ENCODE data around the gene PIK3C3.
A peak's percentile ranks its signal among the peaks of the same experiment; 100 is the strongest.

Gene PIK3C3

DNA sequence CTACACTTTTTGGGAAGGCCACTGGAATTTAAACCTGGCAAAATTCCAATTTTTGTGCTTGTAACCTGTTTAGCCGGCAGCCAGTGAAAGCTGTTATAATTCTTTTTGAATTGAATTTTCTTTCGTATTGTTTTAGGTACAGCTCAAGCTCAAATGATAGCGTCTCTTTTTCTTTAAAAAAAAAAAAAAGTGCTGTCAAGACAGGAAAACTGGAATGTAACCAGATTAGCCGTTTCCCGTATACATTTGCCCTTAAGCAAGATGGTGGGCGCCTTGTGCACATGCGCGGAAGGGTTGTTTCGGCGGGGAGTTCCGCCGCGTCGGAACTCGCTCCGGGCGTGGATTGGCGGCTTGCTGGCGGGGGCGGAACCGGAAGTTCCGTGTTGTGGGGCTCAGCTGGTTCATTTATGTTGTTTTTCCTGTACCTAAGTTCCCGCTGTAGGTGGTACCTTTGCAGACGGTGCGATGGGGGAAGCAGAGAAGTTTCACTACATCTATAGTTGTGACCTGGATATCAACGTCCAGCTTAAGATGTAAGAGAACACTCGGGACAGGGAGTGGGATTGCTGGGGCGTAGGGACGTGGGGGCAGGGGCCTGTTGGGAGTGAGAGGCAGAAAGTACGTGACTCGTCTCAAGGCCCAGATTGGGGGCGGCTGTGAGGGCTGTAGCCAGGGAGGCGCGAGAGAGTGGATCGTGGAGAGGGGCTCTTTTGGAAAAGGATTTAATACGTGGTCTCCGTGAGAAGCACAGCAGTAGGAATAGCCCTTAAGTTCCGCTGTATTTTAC, at the start of gene PIK3C3:
TSS of gene PIK3C3 (plus strand) at position 408 of the 787 bp plus-strand sequence. CDS start at position 466, 58 bp downstream.
- H3K36me3 ChIP-seq (ENCODE audit: insufficient read depth) = no peaks in the 10 kb centered on the region
- no peaks in the 10 kb centered on the region for H3K27me3 ChIP-seq (ENCODE audit: insufficient read depth, low read depth)
- H3K4me1 ChIP-seq (ENCODE audit: low read depth, poor library complexity, severe bottlenecking) = peaks cover 22% of the 10 kb centered on the region
- H2AFZ ChIP-seq (ENCODE audit: low read depth) = peak within 1 kb of the TSS; percentile 98
- TF ChIP-seq, protein P1, sequence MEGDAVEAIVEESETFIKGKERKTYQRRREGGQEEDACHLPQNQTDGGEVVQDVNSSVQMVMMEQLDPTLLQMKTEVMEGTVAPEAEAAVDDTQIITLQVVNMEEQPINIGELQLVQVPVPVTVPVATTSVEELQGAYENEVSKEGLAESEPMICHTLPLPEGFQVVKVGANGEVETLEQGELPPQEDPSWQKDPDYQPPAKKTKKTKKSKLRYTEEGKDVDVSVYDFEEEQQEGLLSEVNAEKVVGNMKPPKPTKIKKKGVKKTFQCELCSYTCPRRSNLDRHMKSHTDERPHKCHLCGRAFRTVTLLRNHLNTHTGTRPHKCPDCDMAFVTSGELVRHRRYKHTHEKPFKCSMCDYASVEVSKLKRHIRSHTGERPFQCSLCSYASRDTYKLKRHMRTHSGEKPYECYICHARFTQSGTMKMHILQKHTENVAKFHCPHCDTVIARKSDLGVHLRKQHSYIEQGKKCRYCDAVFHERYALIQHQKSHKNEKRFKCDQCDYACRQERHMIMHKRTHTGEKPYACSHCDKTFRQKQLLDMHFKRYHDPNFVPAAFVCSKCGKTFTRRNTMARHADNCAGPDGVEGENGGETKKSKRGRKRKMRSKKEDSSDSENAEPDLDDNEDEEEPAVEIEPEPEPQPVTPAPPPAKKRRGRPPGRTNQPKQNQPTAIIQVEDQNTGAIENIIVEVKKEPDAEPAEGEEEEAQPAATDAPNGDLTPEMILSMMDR (conservative IDR thresholded peaks at IDR 0.05; ENCODE audit: low read depth, low read length) = no peak
- peak within 1 kb of the TSS; percentile 84 for H3K4me2 ChIP-seq
- H4K20me1 ChIP-seq (ENCODE audit: insufficient read depth) = no peaks in the 10 kb centered on the region
- no peak within 1 kb of the TSS for H3K4me3 ChIP-seq (IDR thresholded peaks at IDR 0.05; ENCODE audit: insufficient read depth, low read depth, low read length)
- H3K27ac ChIP-seq = peak within 1 kb of the TSS; percentile 6; the same call in 1 of the 2 replicates
- H3K79me2 ChIP-seq (ENCODE audit: insufficient read depth, low read depth) = peaks cover 28% of the 10 kb centered on the region
- H3K9ac ChIP-seq = peak within 1 kb of the TSS; percentile 55

DNA sequence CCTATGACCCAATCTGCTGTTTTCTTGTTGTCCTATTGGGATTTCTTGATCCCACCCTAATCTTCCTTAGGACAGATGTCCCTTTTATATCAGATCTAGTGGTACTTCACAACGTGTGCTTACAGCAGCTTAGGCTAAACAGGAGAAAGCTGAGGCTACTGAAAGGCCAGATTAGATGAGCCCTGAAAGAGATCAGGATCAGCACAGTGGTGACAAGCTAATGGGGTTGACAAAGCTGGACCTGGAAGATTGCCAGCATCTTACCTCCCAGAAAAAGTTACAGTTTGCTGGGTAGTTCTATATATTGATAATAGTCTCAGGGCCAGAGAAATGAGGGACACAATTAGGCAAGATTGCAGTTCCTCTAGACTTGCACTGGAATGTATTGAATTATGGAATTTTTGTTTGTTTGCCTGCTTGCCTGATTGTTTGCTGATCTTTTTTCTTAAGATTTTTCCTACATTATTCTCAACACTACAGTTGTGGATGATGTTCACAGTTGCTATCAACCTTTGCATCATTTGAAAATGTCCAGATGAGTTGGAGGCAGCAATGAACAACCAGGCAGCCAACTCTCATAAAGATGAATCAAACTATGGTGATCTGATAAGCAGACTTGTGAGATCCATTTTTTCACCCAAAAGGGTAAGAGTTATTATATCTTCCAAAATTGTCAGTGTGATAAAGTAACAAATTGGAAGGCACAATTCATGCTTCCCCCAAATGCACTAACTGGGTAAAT, 49.1 kb upstream of the PIK3C3 start:
- H3K27me3 ChIP-seq (ENCODE audit: insufficient read depth, low read depth) = no peaks in the 10 kb centered on the region
- TF ChIP-seq, protein P1 (conservative IDR thresholded peaks at IDR 0.05; ENCODE audit: low read depth, low read length) = no peak
- H3K4me1 ChIP-seq (ENCODE audit: low read depth, poor library complexity, severe bottlenecking) = peaks cover 9% of the 10 kb centered on the region
- no peak overlapping the region for H3K4me3 ChIP-seq (IDR thresholded peaks at IDR 0.05; ENCODE audit: insufficient read depth, low read depth, low read length)
- H2AFZ ChIP-seq (ENCODE audit: low read depth) = no peak overlapping the region
- H3K9ac ChIP-seq = no peak overlapping the region
- H3K79me2 ChIP-seq (ENCODE audit: insufficient read depth, low read depth) = no peaks in the 10 kb centered on the region
- H3K36me3 ChIP-seq (ENCODE audit: insufficient read depth) = no peaks in the 10 kb centered on the region
- no peak overlapping the region for H3K27ac ChIP-seq
- H3K4me2 ChIP-seq = no peak overlapping the region; the same call in 1 of the 2 replicates
- H4K20me1 ChIP-seq (ENCODE audit: insufficient read depth) = no peaks in the 10 kb centered on the region

DNA sequence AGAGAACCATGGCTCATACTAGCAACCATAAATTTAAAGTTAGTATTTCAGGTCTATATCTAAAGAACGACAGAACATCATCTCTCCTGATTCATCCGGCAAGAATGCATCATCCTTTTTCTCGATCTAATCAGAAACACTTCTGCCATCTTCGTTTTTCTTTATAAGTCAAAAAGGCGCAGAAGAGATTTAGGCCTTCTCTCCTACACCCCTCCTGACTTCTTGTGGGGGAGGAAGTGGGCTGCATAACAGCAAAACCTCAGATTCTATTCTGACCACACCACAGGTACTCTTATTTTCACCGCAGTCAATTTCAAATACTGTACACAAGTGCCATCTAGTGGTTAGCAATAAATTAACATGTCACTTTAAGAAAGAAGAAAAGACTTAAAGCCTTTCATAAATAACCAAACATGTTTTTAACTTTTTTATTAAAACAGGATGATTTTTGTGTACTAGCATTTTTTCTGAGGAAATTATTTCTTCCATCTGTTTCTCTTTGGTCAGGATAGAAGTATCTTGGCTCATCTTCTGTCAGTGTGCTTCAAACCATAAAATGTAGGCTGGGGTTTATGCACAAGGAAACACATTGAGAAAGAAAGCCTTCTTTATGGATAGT, 48.4 kb upstream of the PIK3C3 start:
- Histone ChIP-seq H3K4me1 (ENCODE audit: low read depth, poor library complexity, severe bottlenecking) (peaks cover 9% of the 10 kb centered on the region), H3K27me3 (ENCODE audit: insufficient read depth, low read depth) (no peaks in the 10 kb centered on the region), H4K20me1 (ENCODE audit: insufficient read depth) (no peaks in the 10 kb centered on the region), H3K4me3 (IDR thresholded peaks at IDR 0.05; ENCODE audit: insufficient read depth, low read depth, low read length) (no peak overlapping the region), H3K9ac (no peak overlapping the region), H3K27ac (no peak overlapping the region), H3K4me2 (no peak overlapping the region; the same call in 1 of the 2 replicates), H3K36me3 (ENCODE audit: insufficient read depth) (no peaks in the 10 kb centered on the region), H2AFZ (ENCODE audit: low read depth) (no peak overlapping the region), H3K79me2 (ENCODE audit: insufficient read depth, low read depth) (no peaks in the 10 kb centered on the region)
- TF ChIP-seq, protein P1 (conservative IDR thresholded peaks at IDR 0.05; ENCODE audit: low read depth, low read length) = peak; percentile 92

DNA sequence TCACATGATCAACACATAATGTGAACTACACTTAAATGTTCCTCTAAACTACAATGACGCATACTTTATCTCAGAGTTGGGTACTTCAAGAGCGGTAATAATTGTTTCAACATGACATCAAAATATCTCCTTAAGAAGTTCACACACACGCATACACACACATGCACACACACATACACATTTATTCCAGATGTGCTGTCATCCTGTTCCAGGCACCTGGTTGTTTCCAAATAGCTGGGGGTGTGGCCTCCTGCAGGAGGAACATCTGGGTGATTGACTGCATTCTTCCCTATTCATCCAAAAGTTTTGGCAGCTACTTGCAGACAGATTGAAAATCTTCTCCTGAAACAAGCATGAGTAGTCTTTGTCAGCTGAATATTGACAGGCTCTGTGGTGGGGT, 37.9 kb upstream of the PIK3C3 start:
- Histone ChIP-seq H3K79me2 (ENCODE audit: insufficient read depth, low read depth) (no peaks in the 10 kb centered on the region), H4K20me1 (ENCODE audit: insufficient read depth) (no peaks in the 10 kb centered on the region), H3K4me3 (IDR thresholded peaks at IDR 0.05; ENCODE audit: insufficient read depth, low read depth, low read length) (no peak overlapping the region), H2AFZ (ENCODE audit: low read depth) (no peak overlapping the region), H3K27ac (no peak overlapping the region), H3K36me3 (ENCODE audit: insufficient read depth) (no peaks in the 10 kb centered on the region), H3K4me2 (no peak overlapping the region), H3K27me3 (ENCODE audit: insufficient read depth, low read depth) (no peaks in the 10 kb centered on the region), H3K4me1 (ENCODE audit: low read depth, poor library complexity, severe bottlenecking) (no peaks in the 10 kb centered on the region), H3K9ac (no peak overlapping the region)
- TF ChIP-seq, protein P1 (conservative IDR thresholded peaks at IDR 0.05; ENCODE audit: low read depth, low read length) = no peak
